ENCODE data around the gene SHISA2. TPM values are rescaled to one million over a fixed set of nuclear protein-coding genes. Genes with fewer than 3 reads are reported as not detected.

SHISA2 gene
- total RNA-seq, 1 donor from 2014 or later = 26.3 TPM

GRCh38 chr13:26036383-26036782 lies 15.4 kb downstream of the SHISA2 start:
- H3K4me1 ChIP-seq = no peaks in the 10 kb centered on the region
- intact Hi-C loops (cut with DNase I) = no loop called here
- TF ChIP-seq, protein P1, sequence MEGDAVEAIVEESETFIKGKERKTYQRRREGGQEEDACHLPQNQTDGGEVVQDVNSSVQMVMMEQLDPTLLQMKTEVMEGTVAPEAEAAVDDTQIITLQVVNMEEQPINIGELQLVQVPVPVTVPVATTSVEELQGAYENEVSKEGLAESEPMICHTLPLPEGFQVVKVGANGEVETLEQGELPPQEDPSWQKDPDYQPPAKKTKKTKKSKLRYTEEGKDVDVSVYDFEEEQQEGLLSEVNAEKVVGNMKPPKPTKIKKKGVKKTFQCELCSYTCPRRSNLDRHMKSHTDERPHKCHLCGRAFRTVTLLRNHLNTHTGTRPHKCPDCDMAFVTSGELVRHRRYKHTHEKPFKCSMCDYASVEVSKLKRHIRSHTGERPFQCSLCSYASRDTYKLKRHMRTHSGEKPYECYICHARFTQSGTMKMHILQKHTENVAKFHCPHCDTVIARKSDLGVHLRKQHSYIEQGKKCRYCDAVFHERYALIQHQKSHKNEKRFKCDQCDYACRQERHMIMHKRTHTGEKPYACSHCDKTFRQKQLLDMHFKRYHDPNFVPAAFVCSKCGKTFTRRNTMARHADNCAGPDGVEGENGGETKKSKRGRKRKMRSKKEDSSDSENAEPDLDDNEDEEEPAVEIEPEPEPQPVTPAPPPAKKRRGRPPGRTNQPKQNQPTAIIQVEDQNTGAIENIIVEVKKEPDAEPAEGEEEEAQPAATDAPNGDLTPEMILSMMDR (IDR thresholded peaks at IDR 0.05) = no peak
- ATAC-seq (no peak), DNase-seq (no peak)
- no peaks in the 10 kb centered on the region for H3K27me3 ChIP-seq
- H3K4me3 ChIP-seq = no peak overlapping the region
- no peaks in the 10 kb centered on the region for H3K9me3 ChIP-seq
- no peak overlapping the region for H3K27ac ChIP-seq
- H3K36me3 ChIP-seq = no peaks in the 10 kb centered on the region

DNA sequence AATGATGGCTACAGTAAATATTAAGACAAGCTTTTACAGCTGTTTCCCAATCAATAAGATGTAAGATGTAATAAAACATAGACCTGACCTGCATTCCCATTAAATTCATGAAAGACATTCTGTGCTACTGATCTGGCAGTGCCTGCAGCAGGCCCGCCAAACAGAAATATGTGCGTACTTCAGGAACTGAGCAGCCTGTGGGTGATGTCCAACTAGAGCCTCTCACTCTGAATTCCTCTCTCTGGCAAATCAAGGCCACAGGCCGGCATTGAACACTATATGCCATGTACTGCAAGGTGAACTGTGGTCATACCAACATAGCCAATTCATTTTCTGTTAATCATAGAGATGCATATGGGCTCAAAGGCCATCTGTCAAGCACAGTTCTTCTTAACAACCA lies 17.8 kb downstream of the SHISA2 start:
- no peak for DNase-seq
- Histone ChIP-seq H3K4me1 (no peaks in the 10 kb centered on the region), H3K27ac (no peak overlapping the region), H3K27me3 (no peaks in the 10 kb centered on the region), H3K4me3 (no peak overlapping the region), H3K9me3 (no peaks in the 10 kb centered on the region), H3K36me3 (no peaks in the 10 kb centered on the region)
- no peak for ATAC-seq
- intact Hi-C loops (cut with DNase I) = no loop called here
- TF ChIP-seq, protein P1 (IDR thresholded peaks at IDR 0.05) = no peak

- no peaks in the 10 kb centered on the region for H3K4me1 ChIP-seq
- intact Hi-C loops (cut with DNase I) = no loop called here
- no peaks in the 10 kb centered on the region for H3K9me3 ChIP-seq
- ATAC-seq = no peak
- H3K27me3 ChIP-seq = no peaks in the 10 kb centered on the region
- no peak overlapping the region for H3K27ac ChIP-seq
- no peak overlapping the region for H3K4me3 ChIP-seq
- H3K36me3 ChIP-seq = no peaks in the 10 kb centered on the region
- no peak for DNase-seq
- TF ChIP-seq, protein P1 (IDR thresholded peaks at IDR 0.05) = no peak
Measured at GRCh38 chr13:26030331-26030730, 21.5 kb downstream of the SHISA2 start.

GRCh38 chr13:26029581-26030136 lies 22.2 kb downstream of the SHISA2 start:
- TF ChIP-seq, protein P1 (IDR thresholded peaks at IDR 0.05) = no peak
- no peaks in the 10 kb centered on the region for H3K36me3 ChIP-seq
- no peaks in the 10 kb centered on the region for H3K4me1 ChIP-seq
- no peak overlapping the region for H3K27ac ChIP-seq
- no peaks in the 10 kb centered on the region for H3K9me3 ChIP-seq
- intact Hi-C loops (cut with DNase I) = no loop called here
- ATAC-seq (no peak), DNase-seq (no peak)
- H3K4me3 ChIP-seq = no peak overlapping the region
- H3K27me3 ChIP-seq = no peaks in the 10 kb centered on the region

DNA sequence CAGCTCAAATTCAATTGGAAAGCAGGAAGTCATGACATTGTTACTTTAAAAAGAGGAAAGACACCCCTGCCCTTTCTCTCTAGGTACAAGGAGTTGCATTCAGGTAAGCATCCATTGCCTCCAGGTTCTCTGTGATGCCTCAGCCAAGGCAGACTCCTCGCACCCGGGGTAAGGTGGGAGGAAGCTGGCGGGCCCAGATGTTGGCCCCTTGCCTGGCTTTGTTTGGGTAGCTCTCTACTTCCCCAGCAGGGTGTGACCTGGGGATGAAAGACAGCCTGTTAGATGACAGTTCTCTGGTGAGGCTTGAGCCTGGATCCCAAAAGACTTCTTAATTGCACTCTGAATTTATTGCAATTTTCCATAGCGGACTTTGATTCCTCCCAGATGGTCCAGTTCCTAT lies 25.6 kb downstream of the SHISA2 start:
- no peaks in the 10 kb centered on the region for H3K9me3 ChIP-seq
- ATAC-seq = no peak
- H3K36me3 ChIP-seq = no peaks in the 10 kb centered on the region
- no peak overlapping the region for H3K27ac ChIP-seq
- TF ChIP-seq, protein P1 (IDR thresholded peaks at IDR 0.05) = no peak
- no peak for DNase-seq
- H3K27me3 ChIP-seq = no peaks in the 10 kb centered on the region
- intact Hi-C loops (cut with DNase I) = no loop called here
- H3K4me3 ChIP-seq = no peak overlapping the region
- peaks cover 18% of the 10 kb centered on the region for H3K4me1 ChIP-seq

DNA sequence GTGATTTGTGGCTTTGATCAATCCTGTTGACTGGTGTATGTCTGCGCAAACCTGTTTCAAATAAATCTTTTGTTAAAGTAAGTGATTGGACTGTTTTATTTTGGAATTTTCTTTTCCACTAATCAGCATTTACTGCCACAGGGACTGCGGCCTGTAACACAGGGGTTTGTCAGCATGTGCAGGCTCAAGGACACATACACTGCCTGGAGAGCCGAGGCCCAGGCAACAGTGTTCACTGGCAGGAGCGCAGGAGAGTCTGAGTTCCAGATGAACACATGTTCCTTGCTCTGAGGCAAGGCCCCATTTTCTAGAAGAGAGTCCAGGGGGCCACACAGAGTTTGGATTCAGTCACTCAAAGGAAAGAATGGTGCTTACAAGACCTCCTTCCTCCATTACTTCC lies 26.0 kb downstream of the SHISA2 start:
- H3K9me3 ChIP-seq = no peaks in the 10 kb centered on the region
- DNase-seq = no peak
- no peak overlapping the region for H3K4me3 ChIP-seq
- TF ChIP-seq, protein P1 (IDR thresholded peaks at IDR 0.05) = no peak
- H3K36me3 ChIP-seq = no peaks in the 10 kb centered on the region
- no peak for ATAC-seq
- H3K27ac ChIP-seq = no peak overlapping the region
- intact Hi-C loops (cut with DNase I) = no loop called here
- H3K4me1 ChIP-seq = peaks cover 21% of the 10 kb centered on the region
- no peaks in the 10 kb centered on the region for H3K27me3 ChIP-seq
